Ovary (tissue), 9 donors: Measurements from ENCODE around the gene FXYD1. TPM values are rescaled to one million over a fixed set of nuclear protein-coding genes. Genes with fewer than 3 reads are reported as not detected.

ENCODE experiments used
- DNase-seq, 5 donors: peaks; one replicate each; pipeline ENCODE4 v3.0.0-alpha.2; 2019 to 2020
- H3K27ac ChIP-seq, 2 donors: fragments of 200-600 bp; one replicate each; pipeline versions ENCODE4 v1.5.1 to v1.8.0; 2019 to 2022
- H3K27me3 ChIP-seq: fragments of 200-600 bp; one replicate; pipeline ENCODE4 v1.8.0; 2022
- H3K36me3 ChIP-seq: fragments of 200-600 bp; sonication (generic); one replicate; pipeline ENCODE4 v1.5.1; 2019
- H3K4me1 ChIP-seq: one replicate; pipeline ENCODE4 v1.8.1; 2013; ENCODE audit warnings: mild to moderate bottlenecking, moderate library complexity; ENCODE audit not compliant: insufficient read depth
- H3K4me3 ChIP-seq: fragments of 200-600 bp; sonication (generic); one replicate; pipeline ENCODE4 v1.5.1; 2017
- H3K9me3 ChIP-seq, 2 donors: fragments of 200-600 bp in 1 of 2; sonication (generic) in 1 of 2; one replicate each; pipeline versions ENCODE4 v1.5.1 to v1.8.1; 2013 to 2019; ENCODE audit warnings: mild to moderate bottlenecking in 1 of 2, moderate library complexity in 1 of 2
- CTCF ChIP-seq, 3 donors: fragments of 450-650 bp in 2 of 3; fragments of 200-600 bp in 1 of 3; IDR thresholded peaks; one replicate each; pipeline versions ENCODE4 v1.5.1 to v1.8.0; 2016 to 2022; ENCODE audit warnings: antibody characterized with exemption in 3 of 3, mild to moderate bottlenecking in 1 of 3
- EP300 ChIP-seq: sonication (generic); formaldehyde crosslinking; IDR thresholded peaks from one replicate; pipeline ENCODE4 v1.6.1; 2017; ENCODE audit warnings: antibody characterized with exemption
- POLR2A ChIP-seq: fragments of 450-650 bp; IDR thresholded peaks from one replicate; pipeline ENCODE4 v1.6.1; 2017; ENCODE audit warnings: antibody characterized with exemption, mild to moderate bottlenecking, moderate library complexity
- WGBS, 3 donors: extraction: QIAGEN DNeasy Blood & Tissue Kit in 1 of 3; methylation state at CpG; one replicate each; pipeline versions ENCODE4 v1.1.5 to v1.1.7; 2013 to 2017; 5-methylcytosine and 5-hydroxymethylcytosine counted together
- intact Hi-C, 4 donors: fragments of 100-400 bp; cut with DNase I; formaldehyde crosslinking; loops; one replicate each; pipeline versions ENCODE4 v1.11.0 to v1.15.1; 2022 to 2023
- polyA plus RNA-seq, 2 donors: library from polyadenylated mRNA; stranded (reverse); fragments of 200-250 nt in 1 of 2; fragments of 350-450 nt in 1 of 2; fragmentation: Illumina TruSeq in 1 of 2; extraction: RNeasy Lipid Tissue Mini Kit (QIAGEN cat#74804) in 1 of 2; gene quantifications; one replicate each; pipeline ENCODE4 v1.2.3, GENCODE V29; 2013 to 2014
- total RNA-seq, 7 donors: library from RNA; depleted of rRNA in 2 of 7; stranded (reverse); fragments of >200 nt in 2 of 7; fragmentation: NEBNext Ultra II Directional in 3 of 7; extraction: Animal tissue kit (Norgen Biotek cat#: 25700) in 3 of 7; gene quantifications; one replicate each; pipeline versions ENCODE4 v1.1.0 to v1.2.4, GENCODE V29; 2016 to 2023
- donor health status: DM: no; HTN: no; CAD: no; lungs with moderate emphysema.
- donor health status: DM: no; HTN: no; CAD: no.
- donor health status: Bipolar disorder and iron deficiency.
- donor health status: DM: yes; HTN: yes; CAD: no.
- donor health status: DM: no; HTN: no; CAD: no.
- donor health status: DM: yes; HTN: yes; CAD: no.

FXYD1 gene
- total and polyA plus RNA-seq, 9 donors: 26.7 to 204 (median 95.8) TPM

- Histone ChIP-seq H3K9me3 (no peaks in the 10 kb centered on the region), H3K4me1 (peaks cover 12% of the 10 kb centered on the region), H3K27ac (peak within 1 kb of the TSS in 1 of 2 donors; percentile 38), H3K27me3 (no peaks in the 10 kb centered on the region), H3K4me3 (no peak within 1 kb of the TSS), H3K36me3 (no peaks in the 10 kb centered on the region)
- intact Hi-C loops: loop anchor here in 2 of 4 donors (5.0 kb wide), 1 partner anchor 124 kb away; the partner anchor contains the start of gene USF2 (in 2 of the 2)
- peak in 3 of 5 donors; percentile 56 to 69 (median 62) for DNase-seq
- no peak for TF ChIP-seq CTCF (IDR thresholded peaks at IDR 0.05)
- TF ChIP-seq POLR2A: no peak
- no peak for TF ChIP-seq EP300
- WGBS, 3 donors: 5 to 17% (median 12%) methylated on average over 16 to 31 of the region's 31 CpGs
These were observed 4.6 kb downstream of the FXYD1 start, which contains the start of gene FXYD7 for GRCh38 chr19:35143231-35143715. TSS of gene FXYD7 (plus strand) at chr19:35143255. CDS start at chr19:35143334, 79 bp downstream.

GRCh38 chr19:35143818-35144217, 5.2 kb downstream of the FXYD1 start:
- 12 to 29% (median 26%) methylated on average over 3 of the region's 3 CpGs for WGBS, 3 donors
- H3K4me1 ChIP-seq: peaks cover 12% of the 10 kb centered on the region
- H3K9me3 ChIP-seq: no peaks in the 10 kb centered on the region
- no peaks in the 10 kb centered on the region for H3K36me3 ChIP-seq
- intact Hi-C loops: loop anchor here in 2 of 4 donors (5.0 kb wide), 1 partner anchor 123 kb away; the partner anchor contains the start of gene USF2 (in 2 of the 2)
- no peaks in the 10 kb centered on the region for H3K27me3 ChIP-seq
- no peak for DNase-seq
- no peak overlapping the region for H3K27ac ChIP-seq
- no peak for TF ChIP-seq POLR2A
- no peak for TF ChIP-seq EP300
- TF ChIP-seq CTCF (IDR thresholded peaks at IDR 0.05): no peak
- no peak overlapping the region for H3K4me3 ChIP-seq

- Histone ChIP-seq H3K4me3 (no peak overlapping the region), H3K27ac (no peak overlapping the region), H3K27me3 (no peaks in the 10 kb centered on the region), H3K36me3 (no peaks in the 10 kb centered on the region), H3K4me1 (peaks cover 11% of the 10 kb centered on the region), H3K9me3 (no peaks in the 10 kb centered on the region)
- 15 to 27% (median 18%) methylated on average over 5 to 6 of the region's 6 CpGs for WGBS, 3 donors
- no peak for DNase-seq
- TF ChIP-seq POLR2A (no peak), CTCF (IDR thresholded peaks at IDR 0.05) (no peak), EP300 (no peak)
- intact Hi-C loops: loop anchor here in 2 of 4 donors (5.0 kb wide), 1 partner anchor 123 kb away; the partner anchor contains the start of gene USF2 (in 2 of the 2)
These were observed 5.6 kb downstream of the FXYD1 start for GRCh38 chr19:35144259-35144599.

GRCh38 chr19:35144600-35145436, 6.2 kb downstream of the FXYD1 start:
- H3K27ac ChIP-seq: no peak overlapping the region
- H3K9me3 ChIP-seq: no peaks in the 10 kb centered on the region
- intact Hi-C loops: loop anchor here in 2 of 4 donors (5.0 kb wide), 1 partner anchor 122 kb away; the partner anchor contains the start of gene USF2 (in 2 of the 2)
- WGBS, 3 donors: 16 to 24% (median 19%) methylated on average over 15 of the region's 15 CpGs
- TF ChIP-seq POLR2A: no peak
- no peak for TF ChIP-seq CTCF (IDR thresholded peaks at IDR 0.05)
- TF ChIP-seq EP300: no peak
- H3K4me1 ChIP-seq: peaks cover 6% of the 10 kb centered on the region
- peak in 2 of 5 donors; percentile 34 to 49 for DNase-seq
- no peaks in the 10 kb centered on the region for H3K27me3 ChIP-seq
- H3K4me3 ChIP-seq: no peak overlapping the region
- H3K36me3 ChIP-seq: no peaks in the 10 kb centered on the region
